AG04450 (cell line): ENCODE results near the gene RAB3IL1. TPM values are rescaled to one million over a fixed set of nuclear protein-coding genes. Genes with fewer than 3 reads are reported as not detected.

Experiments
- CTCF ChIA-PET: fragments of 300-600, 350-600 bp; formaldehyde crosslinking; extraction: SDS; loops from one replicate; lab custom pipeline; 2022; ENCODE audit warnings: antibody characterized with exemption, inconsistent platforms; lab: Charles Lee
- POLR2A ChIA-PET: fragments of 350-600 bp; formaldehyde crosslinking; extraction: SDS; loops from one replicate; lab custom pipeline; 2021; ENCODE audit warnings: antibody characterized with exemption, inconsistent platforms; lab: Yijun Ruan, JAX
- DNase-seq: peaks from one replicate; pipeline ENCODE4 v3.0.0-alpha.2; 2011; ENCODE audit warnings: low read depth, low spot score
- H3K27ac ChIP-seq: one replicate; pipeline ENCODE4 v1.5.1; 2012; ENCODE audit warnings: low read depth, low read length, control low read depth
- H3K27me3 ChIP-seq: one replicate; pipeline ENCODE4 v1.6.0; 2012; ENCODE audit warnings: low read length; ENCODE audit not compliant: control insufficient read depth, insufficient read depth
- H3K4me3 ChIP-seq: 2 replicates; pipeline ENCODE4 v1.5.1; 2011; ENCODE audit warnings: mild to moderate bottlenecking, low read depth, low read length, control low read depth
- H3K9me3 ChIP-seq: 2 replicates; pipeline ENCODE4 v1.5.1; 2012; ENCODE audit warnings: low read length; ENCODE audit not compliant: control insufficient read depth, insufficient read depth
- polyA plus RNA-seq: library from polyadenylated mRNA; depleted of rRNA; stranded (reverse); fragments of >200 nt; gene quantifications from 2 replicates; pipeline ENCODE4 v1.2.3, GENCODE V29; 2011
- TF ChIP-seq, protein P1 (sequence below): IDR thresholded peaks from 2 replicates; pipeline ENCODE4 v1.5.1; 2011; ENCODE audit warnings: low read depth, low read length, control low read depth, inconsistent platforms

The RAB3IL1 gene
- polyA plus RNA-seq, 1 experiment, result 2.7 TPM

DNA sequence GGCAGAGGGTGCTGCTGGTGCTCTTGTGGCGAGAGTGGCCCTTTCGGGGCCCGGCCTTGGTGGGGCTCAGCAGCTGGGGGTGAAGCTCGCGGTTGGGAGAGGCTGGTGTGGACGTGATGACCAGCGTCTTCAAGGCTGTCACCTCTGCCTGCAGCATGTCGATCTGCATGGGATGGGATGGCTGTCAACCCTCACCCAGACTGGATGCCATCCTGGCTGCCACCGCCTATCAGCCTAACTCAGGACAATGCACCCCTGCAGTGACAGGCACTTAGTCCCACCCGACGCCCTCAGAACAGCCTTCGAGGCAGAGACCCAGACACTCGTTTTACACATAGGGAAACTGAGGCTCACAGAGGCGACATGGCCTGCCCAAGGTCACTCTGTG lies 10.8 kb downstream of the RAB3IL1 start:
- TF ChIP-seq, protein P1, sequence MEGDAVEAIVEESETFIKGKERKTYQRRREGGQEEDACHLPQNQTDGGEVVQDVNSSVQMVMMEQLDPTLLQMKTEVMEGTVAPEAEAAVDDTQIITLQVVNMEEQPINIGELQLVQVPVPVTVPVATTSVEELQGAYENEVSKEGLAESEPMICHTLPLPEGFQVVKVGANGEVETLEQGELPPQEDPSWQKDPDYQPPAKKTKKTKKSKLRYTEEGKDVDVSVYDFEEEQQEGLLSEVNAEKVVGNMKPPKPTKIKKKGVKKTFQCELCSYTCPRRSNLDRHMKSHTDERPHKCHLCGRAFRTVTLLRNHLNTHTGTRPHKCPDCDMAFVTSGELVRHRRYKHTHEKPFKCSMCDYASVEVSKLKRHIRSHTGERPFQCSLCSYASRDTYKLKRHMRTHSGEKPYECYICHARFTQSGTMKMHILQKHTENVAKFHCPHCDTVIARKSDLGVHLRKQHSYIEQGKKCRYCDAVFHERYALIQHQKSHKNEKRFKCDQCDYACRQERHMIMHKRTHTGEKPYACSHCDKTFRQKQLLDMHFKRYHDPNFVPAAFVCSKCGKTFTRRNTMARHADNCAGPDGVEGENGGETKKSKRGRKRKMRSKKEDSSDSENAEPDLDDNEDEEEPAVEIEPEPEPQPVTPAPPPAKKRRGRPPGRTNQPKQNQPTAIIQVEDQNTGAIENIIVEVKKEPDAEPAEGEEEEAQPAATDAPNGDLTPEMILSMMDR, result no peak
- CTCF ChIA-PET, result interaction anchor here (0.5 to 4.4 kb wide), 3 partner anchors 8 to 175 kb away, joined by 3 to 61 read pairs (median 10); no protein-coding TSS in a partner anchor
- POLR2A ChIA-PET, result interaction anchor here (0.9 kb wide), 1 partner anchor 17 kb away, joined by 3 read pairs; no protein-coding TSS in a partner anchor
- no peak for DNase-seq
- H3K4me3 ChIP-seq, result no peak overlapping the region
- H3K9me3 ChIP-seq, result no peaks in the 10 kb centered on the region; the same call in 1 of the 2 replicates
- H3K27ac ChIP-seq, result no peak overlapping the region
- H3K27me3 ChIP-seq, result peaks cover 2% of the 10 kb centered on the region

GRCh38 chr11:61905801-61906521 lies 11.4 kb downstream of the RAB3IL1 start:
- H3K27ac ChIP-seq, result no peak overlapping the region
- H3K4me3 ChIP-seq, result no peak overlapping the region
- no peaks in the 10 kb centered on the region; the same call in 1 of the 2 replicates for H3K9me3 ChIP-seq
- TF ChIP-seq, protein P1, result no peak
- peaks cover 2% of the 10 kb centered on the region for H3K27me3 ChIP-seq
- no peak for DNase-seq
- ChIA-PET POLR2A (interaction anchor here (0.5 to 0.9 kb wide), 2 partner anchors 18 to 49 kb away, joined by 3 to 4 read pairs; no protein-coding TSS in a partner anchor), CTCF (interaction anchor here (2.6 to 11.4 kb wide), 2 partner anchors 42 to 176 kb away, joined by 10 to 345 read pairs; partner anchors contain the start of gene BEST1)

GRCh38 chr11:61905067-61905696 lies 12.2 kb downstream of the RAB3IL1 start:
- TF ChIP-seq, protein P1, result no peak
- Histone ChIP-seq H3K27ac (no peak overlapping the region), H3K9me3 (no peaks in the 10 kb centered on the region; the same call in 1 of the 2 replicates), H3K27me3 (peaks cover 2% of the 10 kb centered on the region), H3K4me3 (no peak overlapping the region)
- DNase-seq, result no peak
- ChIA-PET CTCF (interaction anchor here (1.1 to 11.4 kb wide), 4 partner anchors 35 to 202 kb away, joined by 3 to 345 read pairs (median 8); partner anchors contain the start of gene BEST1), POLR2A (no interaction called here)

DNA sequence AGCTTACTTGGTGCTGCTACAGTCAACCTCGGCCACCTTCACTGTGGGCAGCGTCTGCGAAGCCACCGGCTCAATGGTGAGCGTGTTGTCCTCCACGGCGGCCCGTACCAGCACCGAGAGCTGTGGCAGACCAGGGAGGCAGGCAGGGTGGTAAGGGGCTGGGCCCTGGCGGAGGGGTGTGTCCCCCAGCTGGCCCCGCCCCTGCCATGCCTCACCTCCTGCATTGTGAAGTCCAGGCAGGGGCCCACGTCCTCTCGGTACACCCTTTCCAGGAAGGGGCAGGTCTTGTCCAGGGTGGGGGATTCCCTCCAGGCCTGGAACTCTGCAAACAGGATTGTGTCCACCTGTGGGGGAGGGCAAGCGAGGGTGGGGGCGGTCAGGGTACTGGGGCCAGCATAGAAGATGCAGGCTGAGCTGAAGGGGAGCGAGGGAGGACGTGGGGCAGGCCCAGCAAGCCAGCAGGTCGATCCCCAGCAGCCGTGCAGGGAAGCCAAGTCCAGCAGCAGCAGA lies 12.8 kb downstream of the RAB3IL1 start:
- H3K9me3 ChIP-seq, result no peaks in the 10 kb centered on the region; the same call in 1 of the 2 replicates
- H3K27ac ChIP-seq, result no peak overlapping the region
- POLR2A ChIA-PET, result no interaction called here
- no peak for DNase-seq
- TF ChIP-seq, protein P1, result no peak
- peaks cover 2% of the 10 kb centered on the region for H3K27me3 ChIP-seq
- CTCF ChIA-PET, result interaction anchor here (1.1 to 11.4 kb wide), 4 partner anchors 34 to 203 kb away, joined by 3 to 345 read pairs (median 8); partner anchors contain the start of gene BEST1
- no peak overlapping the region for H3K4me3 ChIP-seq
